Esophagus squamous epithelium (tissue), 4 donors: Measurements from ENCODE around the gene IL6R.

Source experiments
- POLR2A ChIP-seq, 4 donors: fragments of 450-650 bp; IDR thresholded peaks; one replicate each; pipeline ENCODE4 v1.6.1; 2017; ENCODE audit warnings: antibody characterized with exemption in 4 of 4, mild to moderate bottlenecking in 4 of 4, moderate library complexity in 3 of 4
- TF ChIP-seq, protein P1 (sequence below), 6 experiments: fragments of 450-650 bp in 4 of 6; fragments of 200-600 bp in 2 of 6; sonication (generic) in 2 of 6; IDR thresholded peaks; one replicate each; pipeline ENCODE4 v1.5.1; 2016 to 2019; ENCODE audit warnings: antibody characterized with exemption in 6 of 6, mild to moderate bottlenecking in 4 of 6, moderate library complexity in 4 of 6

DNA sequence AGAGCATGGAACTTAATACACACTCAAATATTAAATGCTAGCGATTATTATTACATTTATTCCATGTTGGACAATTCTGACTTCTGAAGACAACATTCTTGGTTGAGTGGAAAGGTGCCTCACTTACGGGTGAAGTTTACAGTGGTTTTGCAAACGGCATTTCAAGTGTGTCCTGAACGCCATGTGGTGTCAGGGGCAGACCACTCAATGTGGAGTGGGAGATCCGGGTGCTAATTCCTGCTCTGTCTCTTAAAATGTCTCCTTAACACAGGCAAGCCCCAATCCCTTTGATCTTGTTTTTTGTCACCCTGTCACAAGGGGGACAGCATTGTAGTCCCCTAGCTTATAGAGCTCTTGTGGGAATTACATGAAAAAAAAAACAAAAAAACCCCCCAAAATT is 91.2 kb downstream of the IL6R start:
- TF ChIP-seq, protein P1, sequence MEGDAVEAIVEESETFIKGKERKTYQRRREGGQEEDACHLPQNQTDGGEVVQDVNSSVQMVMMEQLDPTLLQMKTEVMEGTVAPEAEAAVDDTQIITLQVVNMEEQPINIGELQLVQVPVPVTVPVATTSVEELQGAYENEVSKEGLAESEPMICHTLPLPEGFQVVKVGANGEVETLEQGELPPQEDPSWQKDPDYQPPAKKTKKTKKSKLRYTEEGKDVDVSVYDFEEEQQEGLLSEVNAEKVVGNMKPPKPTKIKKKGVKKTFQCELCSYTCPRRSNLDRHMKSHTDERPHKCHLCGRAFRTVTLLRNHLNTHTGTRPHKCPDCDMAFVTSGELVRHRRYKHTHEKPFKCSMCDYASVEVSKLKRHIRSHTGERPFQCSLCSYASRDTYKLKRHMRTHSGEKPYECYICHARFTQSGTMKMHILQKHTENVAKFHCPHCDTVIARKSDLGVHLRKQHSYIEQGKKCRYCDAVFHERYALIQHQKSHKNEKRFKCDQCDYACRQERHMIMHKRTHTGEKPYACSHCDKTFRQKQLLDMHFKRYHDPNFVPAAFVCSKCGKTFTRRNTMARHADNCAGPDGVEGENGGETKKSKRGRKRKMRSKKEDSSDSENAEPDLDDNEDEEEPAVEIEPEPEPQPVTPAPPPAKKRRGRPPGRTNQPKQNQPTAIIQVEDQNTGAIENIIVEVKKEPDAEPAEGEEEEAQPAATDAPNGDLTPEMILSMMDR (IDR thresholded peaks at IDR 0.05), result no peak
- TF ChIP-seq POLR2A (IDR thresholded peaks at IDR 0.05), result no peak
